NCI-H1092 (cell line): ENCODE measurements around the gene SRGAP3.
A peak's percentile ranks its signal among the peaks of the same experiment; 100 is the strongest.

Experiments used
- DNase-seq: peaks from one replicate; lab custom pipeline; 2025; lab: John Stamatoyannopoulos, UW

The SRGAP3 gene

GRCh38 chr3:9201955-9202354, 47.5 kb downstream of the SRGAP3 start:
- DNase-seq, result no peak

- DNase-seq, result no peak
These were observed 48.2 kb downstream of the SRGAP3 start for GRCh38 chr3:9201266-9201665.

- DNase-seq, result no peak
These were observed 49.7 kb downstream of the SRGAP3 start for GRCh38 chr3:9199775-9200174.

- DNase-seq, result no peak
These were observed 50.5 kb downstream of the SRGAP3 start for GRCh38 chr3:9198899-9199335.

- no peak for DNase-seq
These were observed 51.2 kb downstream of the SRGAP3 start for GRCh38 chr3:9198261-9198660.

- no peak for DNase-seq
These were observed 53.4 kb downstream of the SRGAP3 start for GRCh38 chr3:9196020-9196419.

GRCh38 chr3:9195390-9195789, 54.1 kb downstream of the SRGAP3 start:
- DNase-seq, result no peak

GRCh38 chr3:9194509-9195184, 54.8 kb downstream of the SRGAP3 start:
- peak; percentile 74 for DNase-seq

- DNase-seq, result no peak
These were observed 55.7 kb downstream of the SRGAP3 start for GRCh38 chr3:9193633-9194195.

- no peak for DNase-seq
These were observed 56.2 kb downstream of the SRGAP3 start for GRCh38 chr3:9193211-9193610.

- no peak for DNase-seq
These were observed 57.0 kb downstream of the SRGAP3 start for GRCh38 chr3:9192248-9193025.

GRCh38 chr3:9190276-9190675, 59.2 kb downstream of the SRGAP3 start:
- no peak for DNase-seq

- DNase-seq, result no peak
These were observed 60.9 kb downstream of the SRGAP3 start for GRCh38 chr3:9188583-9188982.

GRCh38 chr3:9185701-9186100, 63.7 kb downstream of the SRGAP3 start:
- no peak for DNase-seq

- DNase-seq, result no peak
These were observed 64.4 kb downstream of the SRGAP3 start for GRCh38 chr3:9185046-9185445.

GRCh38 chr3:9184461-9184835, 65.0 kb downstream of the SRGAP3 start:
- no peak for DNase-seq

- peak; percentile 43 for DNase-seq
These were observed 65.5 kb downstream of the SRGAP3 start for GRCh38 chr3:9183811-9184460.

- no peak for DNase-seq
These were observed 66.4 kb downstream of the SRGAP3 start for GRCh38 chr3:9183011-9183410.

- no peak for DNase-seq
These were observed 68.7 kb downstream of the SRGAP3 start for GRCh38 chr3:9180764-9181117.

GRCh38 chr3:9179826-9180763, 69.4 kb downstream of the SRGAP3 start:
- no peak for DNase-seq

GRCh38 chr3:9178697-9179096, 70.7 kb downstream of the SRGAP3 start:
- no peak for DNase-seq

GRCh38 chr3:9175421-9175820, 74.0 kb downstream of the SRGAP3 start:
- no peak for DNase-seq
